ENCODE data around the gene KCTD10.
A peak's percentile ranks its signal among the peaks of the same experiment; 100 is the strongest.
"Not testable (repeated sequence)": the region's sequence is repeated elsewhere in the genome, so short reads cannot be mapped to it uniquely, and the experiment has no call there.

Gene KCTD10

DNA sequence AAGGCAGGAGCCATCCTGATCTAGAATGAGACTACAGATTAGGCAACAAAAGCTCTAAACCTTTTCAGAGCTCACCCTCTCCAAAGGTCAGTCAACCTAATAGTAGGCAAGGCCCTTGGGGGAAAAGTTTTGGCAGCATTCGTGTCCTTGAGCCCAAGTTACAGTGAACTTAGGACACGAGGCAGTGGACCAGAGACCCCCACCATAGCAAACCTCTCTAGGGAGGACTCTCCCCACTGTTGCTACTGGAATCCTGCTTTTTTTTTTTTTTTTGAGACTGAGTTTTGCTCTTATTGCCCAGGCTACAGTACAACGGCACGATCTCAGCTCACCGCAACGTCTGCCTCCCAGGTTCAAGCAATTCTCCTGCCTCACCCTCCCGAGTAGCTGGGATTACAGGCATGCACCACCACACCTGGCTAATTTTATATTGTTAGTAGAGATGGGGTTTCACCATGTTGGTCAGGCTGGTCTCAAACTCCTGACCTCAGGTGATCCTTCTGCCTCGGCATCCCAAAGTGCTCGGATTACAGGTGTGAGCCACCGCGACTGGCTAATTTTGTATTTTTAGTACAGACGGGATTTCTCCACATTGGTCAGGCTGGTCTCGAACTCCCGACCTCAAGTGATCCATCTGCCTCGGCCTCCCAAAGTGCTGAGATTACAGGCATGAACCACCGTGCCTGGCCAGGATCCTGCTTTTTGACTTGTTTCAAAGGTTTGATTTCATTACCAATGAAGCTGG is 3.4 kb downstream of the KCTD10 start:
- DNase-seq (ENCODE audit: low spot score): not testable (repeated sequence)

DNA sequence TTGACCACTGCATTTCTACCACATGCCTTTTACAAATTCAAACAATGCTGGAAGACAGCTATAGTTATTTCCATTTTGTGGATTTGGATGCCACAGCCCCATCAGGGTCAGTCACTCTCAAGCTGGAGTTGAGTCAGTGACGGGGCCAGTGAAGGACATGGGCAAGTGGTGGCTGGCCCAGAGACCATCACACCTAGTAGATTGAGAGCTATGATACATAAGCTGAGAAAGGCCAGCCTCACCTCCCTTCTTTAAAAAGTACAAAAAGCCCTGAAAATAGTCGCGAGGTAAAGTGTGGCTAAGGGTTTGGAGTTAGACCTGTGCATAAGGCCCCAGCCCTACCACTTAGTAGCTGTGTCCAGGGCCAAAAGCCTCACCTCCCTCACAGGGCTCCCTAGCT is 4.1 kb downstream of the KCTD10 start:
- no peak for DNase-seq (ENCODE audit: low spot score)

DNA sequence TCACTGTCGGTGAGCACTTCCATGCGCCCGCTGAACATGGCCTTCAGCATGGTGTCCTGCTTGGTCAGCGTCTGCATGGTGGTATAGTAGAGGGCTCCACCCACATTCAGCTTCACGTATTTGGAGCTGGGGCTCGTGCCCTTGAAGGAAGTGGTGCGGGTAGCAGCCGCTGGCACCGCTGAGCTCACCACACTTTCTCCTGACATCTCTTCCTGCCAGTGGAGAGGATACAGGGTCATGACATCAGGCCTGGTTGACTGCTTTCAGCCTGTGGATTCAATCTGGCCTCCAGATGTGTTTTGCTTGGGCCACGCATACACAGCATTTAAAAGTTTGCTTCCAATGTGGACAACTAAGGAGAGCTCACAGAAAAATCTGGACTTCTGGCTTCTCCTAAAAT is 7.6 kb downstream of the KCTD10 start:
- DNase-seq (ENCODE audit: low spot score): peak; percentile 68

DNA sequence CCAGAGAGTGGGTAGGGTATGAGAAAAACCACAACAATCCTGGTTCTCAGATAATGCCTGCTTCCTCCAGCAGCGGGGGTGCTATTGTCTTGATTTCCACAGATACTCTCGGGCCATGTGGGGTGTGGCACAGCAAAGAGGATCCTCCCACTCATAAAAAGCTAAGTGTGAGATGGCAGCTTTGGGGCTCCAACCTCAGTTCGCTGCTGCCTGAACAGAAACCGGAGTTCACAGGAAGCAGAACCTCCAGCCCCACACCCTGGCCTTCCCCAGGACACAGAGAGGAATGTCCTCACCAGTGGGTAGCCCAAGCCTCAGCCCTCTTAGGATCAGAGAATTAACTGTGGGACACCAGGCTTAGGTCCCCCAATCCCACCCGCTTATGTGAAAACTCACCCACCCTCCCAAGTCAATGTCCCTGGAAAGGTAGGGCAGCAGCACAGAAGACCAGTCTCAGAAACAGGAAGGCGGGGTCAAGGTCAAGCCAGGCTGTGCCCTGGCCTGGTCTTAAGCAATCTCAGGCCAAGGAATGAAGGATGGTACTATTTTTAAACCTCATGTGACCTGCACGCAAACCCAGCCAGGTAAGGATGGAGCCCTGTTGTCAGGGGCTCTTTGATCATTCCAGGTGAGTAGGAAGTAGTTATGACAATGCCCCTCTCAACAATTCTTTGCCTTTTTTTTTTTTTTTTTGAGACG is 9.0 kb downstream of the KCTD10 start:
- peak; percentile 57 for DNase-seq (ENCODE audit: low spot score)

DNA sequence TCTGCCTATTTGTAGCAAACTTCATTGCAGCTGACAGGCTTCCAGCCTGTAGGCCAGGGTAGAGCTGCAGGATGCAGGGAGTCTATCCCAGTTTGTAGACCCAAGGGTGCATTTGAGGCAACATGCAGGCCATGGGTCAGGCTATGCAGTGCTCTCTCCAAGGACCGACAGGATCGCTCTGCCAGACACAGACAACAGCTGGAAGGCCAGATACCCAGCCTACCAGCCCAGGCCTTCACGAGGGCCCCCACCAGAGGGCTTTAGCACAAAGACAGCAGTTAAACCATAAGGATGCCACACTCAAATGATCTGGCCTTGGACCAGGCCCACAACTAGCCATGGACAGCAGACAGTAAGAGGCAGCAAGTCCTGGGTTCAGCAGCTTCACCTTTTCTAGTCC is 10.3 kb downstream of the KCTD10 start:
- no peak for DNase-seq (ENCODE audit: low spot score)

DNA sequence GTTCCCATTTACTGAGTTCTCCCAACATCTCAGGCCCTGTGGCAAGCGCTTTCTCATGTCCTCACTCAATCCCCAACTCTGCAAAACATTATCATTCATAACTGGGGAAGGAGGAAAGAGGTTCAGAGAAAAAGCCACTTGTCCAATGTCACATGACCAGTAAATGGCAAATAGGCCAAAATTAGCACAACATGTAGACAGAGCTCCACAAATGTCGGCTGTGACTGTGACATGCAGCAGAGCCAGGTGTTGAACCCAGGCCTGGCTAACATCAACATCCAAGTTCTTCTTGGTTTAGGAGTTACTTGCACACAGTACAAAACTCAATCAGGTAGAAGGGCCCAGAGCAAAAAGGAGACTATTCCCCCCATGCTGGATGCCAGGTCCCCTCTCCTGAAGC is 10.8 kb downstream of the KCTD10 start:
- no peak for DNase-seq (ENCODE audit: low spot score)

DNA sequence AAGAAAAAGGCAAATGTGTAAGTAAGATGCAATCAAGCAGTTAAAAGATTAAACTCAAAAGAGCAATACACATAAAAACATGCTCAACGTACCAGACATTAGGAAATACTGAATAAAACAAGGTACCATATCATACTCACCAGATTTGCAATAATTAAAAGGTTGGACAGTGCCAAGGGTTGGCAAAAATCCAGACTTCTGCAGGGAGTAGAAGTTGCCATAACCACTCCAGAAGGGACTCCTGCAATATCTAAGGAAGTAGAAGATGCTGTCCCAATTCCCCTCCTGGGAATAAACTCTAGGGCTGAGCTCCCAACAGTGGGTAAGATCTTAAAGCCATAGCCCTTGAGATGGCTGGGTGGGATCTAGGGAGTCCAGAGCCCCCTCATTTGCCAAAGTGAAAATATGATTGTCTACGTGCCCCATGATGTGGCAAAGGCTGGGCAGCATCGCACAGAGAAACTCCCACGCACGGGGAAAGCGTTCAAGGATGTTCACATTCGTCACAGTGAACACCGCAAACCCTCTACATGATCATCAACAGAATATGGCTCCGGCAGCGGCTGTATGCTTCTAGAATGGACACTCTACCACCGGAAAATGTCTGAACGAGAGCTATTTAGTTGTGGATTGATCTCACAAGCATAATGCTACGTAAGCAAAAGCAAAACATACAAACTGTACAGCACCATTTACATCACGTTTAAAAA is 12.3 kb downstream of the KCTD10 start:
- DNase-seq (ENCODE audit: low spot score): no peak

DNA sequence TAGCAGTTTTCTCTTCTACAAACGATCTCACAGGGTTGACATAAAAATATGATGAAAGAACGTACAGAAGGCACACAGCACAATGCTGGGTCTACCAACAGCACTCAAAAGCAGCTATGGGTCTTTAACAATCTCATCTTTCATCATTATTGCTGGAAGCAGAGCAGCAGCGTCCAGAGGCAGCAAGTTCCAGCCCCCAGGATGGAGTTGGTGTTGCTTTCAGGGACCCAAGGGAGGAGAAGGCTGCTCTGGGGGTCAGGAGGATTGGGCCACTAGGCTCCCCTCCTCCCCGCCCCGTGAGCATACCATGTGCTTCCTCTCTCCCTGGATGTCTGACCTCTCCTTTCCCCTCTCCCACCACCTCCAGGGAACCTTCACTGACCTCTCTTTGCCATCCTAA is 13.3 kb downstream of the KCTD10 start:
- DNase-seq (ENCODE audit: low spot score): peak; percentile 31

DNA sequence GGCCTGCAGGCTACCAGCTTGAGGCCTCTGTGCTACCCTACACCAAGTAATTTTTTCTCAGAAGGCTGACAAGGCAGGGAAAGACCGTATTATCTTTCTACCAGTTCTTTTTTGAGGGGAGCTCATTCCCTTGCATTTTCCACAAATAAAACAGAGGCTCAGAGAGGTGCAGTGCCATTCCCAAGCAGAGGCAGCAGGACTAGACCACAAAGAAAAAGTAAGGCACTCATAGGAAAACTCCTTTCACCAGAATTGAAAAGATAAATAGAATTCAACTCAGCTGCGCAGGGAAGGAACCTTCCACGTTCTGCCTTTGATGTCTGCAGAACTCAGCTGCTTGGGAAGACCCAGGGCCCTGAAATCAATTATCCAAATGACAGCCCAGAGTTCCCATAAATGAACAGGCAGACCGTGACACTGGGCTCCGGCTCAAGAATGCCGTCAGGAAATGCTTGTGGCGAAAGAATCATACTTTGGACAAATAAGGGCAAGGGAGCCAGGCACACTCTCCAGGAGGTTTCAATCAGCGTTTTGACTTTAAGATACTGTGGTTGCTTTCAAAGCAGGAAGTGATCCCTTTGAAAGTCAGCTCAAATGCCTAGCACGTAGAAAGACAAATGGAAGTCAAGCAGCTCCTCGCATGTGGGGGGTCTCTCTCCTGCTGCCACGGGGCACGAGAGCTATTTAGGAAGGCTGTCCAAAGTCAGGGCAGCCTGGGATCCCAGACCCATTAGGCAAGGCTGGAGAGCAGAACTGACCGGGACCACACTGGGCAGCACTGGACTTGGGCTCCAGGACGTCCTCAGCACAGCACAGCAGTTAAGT is 14.0 kb downstream of the KCTD10 start:
- DNase-seq (ENCODE audit: low spot score): peak; percentile 88

DNA sequence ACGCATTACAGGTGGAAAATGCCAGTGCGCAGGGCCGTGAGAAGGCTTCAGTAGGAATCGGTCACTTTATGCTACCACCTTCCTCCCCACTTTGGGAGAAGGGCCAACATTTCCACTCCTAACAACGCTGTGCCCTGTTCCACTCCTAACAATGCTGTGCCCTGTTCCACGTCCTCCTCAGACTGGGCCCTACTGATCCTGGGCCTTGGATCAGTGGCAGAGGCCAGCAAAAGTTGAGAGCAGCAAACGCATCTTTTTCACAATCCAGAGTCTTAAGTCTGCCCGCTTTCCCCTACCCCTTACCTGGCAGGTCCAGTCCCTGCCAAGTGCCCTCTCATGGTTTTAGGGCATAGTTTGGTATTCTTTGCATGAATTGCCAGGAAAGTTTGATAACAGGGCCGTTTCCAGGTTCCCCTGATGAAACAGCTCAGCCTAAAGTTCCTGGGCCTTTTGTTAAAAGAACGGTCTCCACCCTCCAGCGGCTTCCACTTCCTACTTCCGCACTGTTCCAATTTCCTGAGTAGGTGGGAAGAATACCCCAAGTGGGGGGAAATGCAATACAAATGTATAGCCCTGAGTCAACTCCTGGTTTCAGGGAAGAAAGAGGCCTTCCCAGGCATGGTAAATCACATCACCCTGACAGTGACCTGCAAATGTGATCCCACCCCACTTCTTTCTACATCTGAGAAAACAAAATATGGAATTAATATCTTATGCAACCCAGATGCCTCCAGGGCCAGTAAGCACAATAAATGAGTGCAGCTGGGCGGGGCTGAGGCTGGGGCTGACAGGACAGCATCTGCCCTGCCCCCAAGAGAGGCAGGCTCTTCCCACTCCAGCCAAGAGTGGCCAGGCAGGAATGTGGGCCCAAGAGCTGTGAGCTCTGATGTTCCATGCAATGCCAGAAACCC is 15.0 kb downstream of the KCTD10 start:
- peak; percentile 95 for DNase-seq (ENCODE audit: low spot score)

DNA sequence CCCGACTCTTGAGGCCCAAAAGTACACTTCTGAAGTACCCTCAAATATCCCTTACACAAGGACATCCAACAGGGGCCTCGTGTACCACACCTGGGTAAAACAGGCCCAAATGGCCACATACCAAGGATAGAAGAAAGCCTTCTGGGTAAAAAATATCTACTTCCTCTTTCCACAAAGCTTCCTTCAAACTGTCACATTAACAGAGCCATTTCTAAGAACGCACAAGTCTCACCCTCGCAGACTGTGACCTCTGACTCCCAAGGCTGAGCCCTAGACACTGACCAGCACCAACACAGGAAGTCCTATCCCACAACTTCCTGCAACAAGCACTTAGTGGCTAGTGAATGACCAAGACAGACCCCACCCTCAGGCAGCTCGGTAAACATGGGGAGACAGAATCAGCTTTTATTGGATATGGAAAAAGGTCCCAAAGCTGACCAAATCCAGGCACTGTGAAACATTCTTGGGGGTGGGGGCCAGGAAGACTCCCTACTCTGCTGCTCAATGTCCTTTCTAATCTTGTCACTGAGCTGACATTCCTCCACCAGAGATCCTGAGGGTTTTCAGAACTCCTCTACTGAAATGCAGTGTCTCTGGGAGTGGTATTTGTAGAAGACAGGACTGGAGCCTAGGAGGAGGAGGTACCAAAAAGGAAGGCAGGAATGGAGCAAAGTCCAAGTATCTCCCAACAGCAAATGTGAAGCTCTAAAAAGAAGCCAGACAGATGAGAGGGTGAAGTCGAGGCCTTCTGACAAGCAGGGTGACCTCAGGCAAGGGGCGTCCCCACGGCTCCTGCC is 15.9 kb downstream of the KCTD10 start:
- DNase-seq (ENCODE audit: low spot score): peak; percentile 55

DNA sequence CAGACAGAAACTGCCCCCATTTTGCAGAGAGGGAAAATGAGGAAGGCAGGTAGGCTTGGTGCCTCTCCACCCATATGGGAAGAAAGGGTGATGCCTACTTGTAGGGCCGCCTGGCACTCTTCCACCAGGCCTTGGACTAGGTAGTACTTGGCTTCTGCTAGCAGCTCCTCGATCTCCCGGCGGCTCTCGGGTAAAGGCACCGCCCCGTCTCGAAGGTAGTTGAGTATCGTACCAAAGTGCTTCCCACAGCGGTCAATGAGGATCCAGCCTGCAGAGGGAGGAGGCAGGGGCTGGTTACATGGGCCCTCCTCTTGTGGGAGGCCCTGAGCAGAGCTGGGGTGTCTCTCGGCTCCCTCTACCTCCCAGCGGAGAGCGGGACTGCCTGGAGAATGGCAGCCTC is 16.6 kb downstream of the KCTD10 start:
- DNase-seq (ENCODE audit: low spot score): no peak

DNA sequence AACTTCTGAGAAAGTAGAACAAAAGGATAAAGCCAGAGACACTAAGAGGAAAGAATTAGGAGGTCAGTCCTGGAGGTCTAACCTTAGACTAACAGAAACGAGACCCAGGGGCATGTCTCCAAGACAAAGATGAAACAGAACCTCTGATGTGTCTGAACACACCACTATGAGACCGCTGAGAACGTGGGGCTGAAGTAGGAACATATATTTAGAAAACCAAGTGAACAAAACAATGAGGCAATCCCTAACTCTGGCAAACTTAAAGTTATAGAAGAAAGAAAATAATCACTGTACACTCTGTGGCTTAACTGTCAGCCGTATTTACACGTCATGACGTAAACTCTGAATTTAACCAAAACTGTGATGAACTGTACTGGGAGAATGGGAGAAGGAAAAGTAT is 17.9 kb downstream of the KCTD10 start:
- DNase-seq (ENCODE audit: low spot score): no peak

DNA sequence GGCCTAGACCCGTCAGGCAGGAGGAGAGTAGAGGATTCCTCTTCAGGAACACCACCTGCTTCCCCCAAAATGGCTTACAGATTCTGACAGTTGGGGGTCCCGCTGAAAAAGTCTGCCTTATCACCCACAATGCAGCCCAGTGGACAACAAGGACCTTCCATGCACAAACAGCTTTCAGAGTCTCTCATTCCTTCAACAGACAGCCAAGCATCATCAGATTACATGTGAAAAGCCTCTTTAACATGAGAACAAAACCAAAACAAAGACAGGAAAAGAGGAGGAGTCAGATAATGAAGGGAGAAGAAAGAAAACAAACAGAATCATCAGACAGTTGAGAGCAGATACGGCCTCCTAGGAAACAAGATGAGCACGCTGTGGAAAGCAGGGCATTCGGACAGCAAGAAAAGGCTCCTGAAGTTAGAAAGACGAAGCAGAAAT is 18.3 kb downstream of the KCTD10 start:
- DNase-seq (ENCODE audit: low spot score): no peak

DNA sequence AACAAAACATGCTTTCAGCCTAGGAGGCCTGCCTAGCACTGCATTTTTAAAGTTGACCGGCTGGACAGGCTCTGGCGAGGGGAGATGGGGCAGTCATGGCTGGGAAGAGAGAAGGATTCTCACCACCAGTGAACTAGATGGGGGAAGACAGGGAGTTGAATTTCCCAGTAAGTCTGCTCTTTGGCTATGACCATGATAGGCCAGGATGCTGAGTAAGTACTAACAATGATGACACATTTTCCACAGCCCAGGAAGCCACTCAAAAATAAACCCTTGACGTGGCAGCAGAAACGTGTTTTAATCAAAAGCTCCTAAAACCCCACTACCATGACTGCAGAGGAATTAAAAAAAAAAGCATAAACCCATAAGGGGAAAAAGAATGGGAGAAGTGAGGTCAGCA is 19.0 kb downstream of the KCTD10 start:
- DNase-seq (ENCODE audit: low spot score): peak; percentile 66

DNA sequence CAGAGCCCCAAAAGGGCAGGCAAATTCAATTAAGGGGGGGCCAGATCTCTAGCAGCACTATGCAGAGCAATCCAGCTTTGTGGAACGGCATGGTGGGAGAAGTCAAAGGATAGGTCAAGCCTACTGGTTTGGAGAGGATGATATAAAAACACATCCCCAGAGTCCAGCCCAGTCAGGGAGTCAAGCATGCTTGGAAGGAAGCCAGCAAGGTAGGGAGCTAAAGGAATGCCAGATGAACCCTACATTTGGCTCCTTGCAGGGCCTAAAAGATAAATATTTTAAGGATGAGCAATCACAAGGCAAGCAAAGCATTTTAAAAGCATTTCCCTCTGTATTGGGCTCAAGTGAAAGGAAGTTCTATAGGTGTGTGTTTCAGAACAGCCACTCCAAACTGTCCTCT is 21.4 kb downstream of the KCTD10 start:
- DNase-seq (ENCODE audit: low spot score): no peak

DNA sequence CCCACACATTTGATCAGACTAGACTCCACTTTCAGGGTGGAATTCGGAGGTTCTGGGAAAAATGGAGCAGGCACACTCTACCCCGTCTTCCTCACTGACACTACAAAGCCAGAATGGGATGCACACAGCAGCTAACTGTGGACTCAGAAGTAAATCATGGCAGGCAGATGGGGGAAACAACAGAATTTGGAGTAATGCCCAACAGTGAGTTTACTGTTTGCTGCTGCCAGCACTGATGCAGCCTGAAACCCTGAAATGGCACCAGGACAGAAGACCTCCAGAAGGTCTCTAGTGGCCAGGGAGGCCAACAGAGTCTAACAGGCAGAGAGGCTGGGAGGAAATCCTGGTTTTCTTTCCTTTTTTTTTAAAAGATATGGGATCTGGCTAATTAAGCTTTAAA is 24.6 kb downstream of the KCTD10 start:
- DNase-seq (ENCODE audit: low spot score): no peak

DNA sequence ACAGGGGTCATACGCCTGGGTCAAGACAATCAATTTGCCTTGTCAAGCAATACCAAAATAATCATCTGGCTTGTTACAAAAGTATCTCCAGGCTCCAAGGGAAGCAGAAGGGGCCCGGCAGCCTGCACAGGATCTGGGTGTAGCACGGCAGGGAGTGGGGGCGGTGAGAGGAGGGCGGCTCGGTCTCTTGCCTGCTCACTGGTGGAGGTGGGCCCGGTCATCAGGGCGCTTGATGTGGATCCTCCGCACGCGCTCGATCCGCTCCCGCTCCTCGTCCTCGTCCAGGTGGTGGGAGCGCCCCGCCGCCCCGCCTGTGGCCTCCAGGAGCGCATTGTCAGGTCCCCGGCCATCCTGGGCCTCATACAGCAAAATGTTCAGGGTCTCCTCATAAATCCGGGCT is 25.7 kb downstream of the KCTD10 start:
- DNase-seq (ENCODE audit: low spot score): no peak

DNA sequence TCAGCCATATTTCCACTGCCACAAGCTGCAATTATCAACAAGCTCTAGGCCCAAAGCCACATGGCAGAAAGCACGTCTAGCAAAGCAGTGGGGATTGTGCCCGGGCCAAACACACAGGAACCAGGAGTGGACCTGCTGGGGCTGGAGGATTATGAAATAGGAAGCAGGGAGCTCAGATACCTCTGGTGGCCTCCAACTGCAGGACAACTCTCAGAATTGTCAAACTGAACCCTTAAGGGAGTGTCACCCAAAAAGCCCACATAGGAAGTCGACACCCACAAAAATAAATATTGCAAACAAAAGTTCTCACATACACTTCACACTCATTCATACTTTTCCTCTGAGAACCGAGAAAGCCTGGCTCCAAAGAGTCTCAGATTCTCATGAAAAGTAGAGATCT is 26.1 kb downstream of the KCTD10 start:
- DNase-seq (ENCODE audit: low spot score): no peak

DNA sequence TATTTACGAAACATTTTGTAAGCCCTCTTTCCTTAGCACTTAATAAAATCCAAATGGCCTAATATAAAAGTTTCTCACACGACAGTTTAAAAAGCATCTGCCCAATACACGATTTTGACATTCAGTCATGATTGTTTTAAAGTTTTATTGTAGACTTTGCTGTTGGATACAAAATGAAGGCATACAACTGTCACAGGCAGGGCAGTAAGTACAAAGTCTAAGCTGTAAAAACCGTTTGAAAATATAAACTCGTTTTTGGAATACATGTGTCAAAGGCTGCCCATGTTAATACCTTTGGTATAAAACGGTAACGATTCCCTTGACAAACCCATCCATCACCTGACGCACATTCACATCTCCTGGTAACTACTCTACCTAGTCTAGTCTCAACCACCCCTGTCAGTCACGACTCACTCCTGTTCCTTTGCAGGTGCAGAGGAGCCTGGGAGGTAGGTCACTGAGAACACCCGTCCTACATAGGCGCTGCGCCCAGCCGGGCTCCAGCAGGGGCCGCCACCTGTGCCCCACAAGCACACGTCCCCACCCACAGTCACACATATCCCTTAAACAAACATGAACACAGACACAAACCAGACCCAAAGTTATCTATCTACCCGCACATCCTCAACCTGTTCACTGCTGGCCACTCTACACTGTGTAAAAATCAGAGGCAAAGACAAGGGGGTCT is 27.1 kb downstream of the KCTD10 start:
- DNase-seq (ENCODE audit: low spot score): no peak
